Liver (tissue), 3 donors: Measurements from ENCODE around the gene MED12L.

Experiments used
- CTCF ChIP-seq: fragments of 150-350 bp; IDR thresholded peaks from 2 replicates; pipeline ENCODE4 v1.5.1; 2017; ENCODE audit warnings: improper control_type of control experiment, low read depth, low read length; ENCODE audit not compliant: missing input control
- EGR1 ChIP-seq, 2 donors: IDR thresholded peaks; 2 replicates each; pipeline ENCODE4 v1.6.1; 2016 to 2018; ENCODE audit warnings: antibody characterized with exemption in 2 of 2, low read depth in 2 of 2
- FOXA1 ChIP-seq: IDR thresholded peaks from 2 replicates; pipeline ENCODE4 v1.6.1; 2016; ENCODE audit warnings: antibody characterized with exemption
- GABPA ChIP-seq, 2 donors: IDR thresholded peaks in 1 of 2; conservative IDR thresholded peaks in 1 of 2; 2 replicates each; pipeline ENCODE4 v1.6.1; 2016; ENCODE audit warnings: antibody characterized with exemption in 2 of 2, mild to moderate bottlenecking in 1 of 2, moderate library complexity in 1 of 2
- HNF4A ChIP-seq, 2 donors: conservative IDR thresholded peaks; 2 replicates each; pipeline ENCODE4 v1.6.1; 2016; ENCODE audit warnings: antibody characterized with exemption in 2 of 2, mild to moderate bottlenecking in 2 of 2
- HNF4G ChIP-seq: IDR thresholded peaks from 2 replicates; pipeline ENCODE4 v1.6.1; 2016; ENCODE audit warnings: antibody characterized with exemption
- NR2F2 ChIP-seq: IDR thresholded peaks from 2 replicates; pipeline ENCODE4 v1.6.1; 2016; ENCODE audit warnings: antibody characterized with exemption
- RAD21 ChIP-seq, 2 donors: IDR thresholded peaks; 2 replicates each; pipeline ENCODE4 v1.6.1; 2016; ENCODE audit warnings: antibody characterized with exemption in 2 of 2, mild to moderate bottlenecking in 2 of 2
- REST ChIP-seq: IDR thresholded peaks from 2 replicates; pipeline ENCODE4 v1.6.1; 2016; ENCODE audit warnings: antibody characterized with exemption, mild to moderate bottlenecking
- RXRA ChIP-seq, 2 donors: IDR thresholded peaks; 2 replicates each; pipeline ENCODE4 v1.6.1; 2017 to 2018; ENCODE audit warnings: antibody characterized with exemption in 2 of 2, mild to moderate bottlenecking in 1 of 2
- SP1 ChIP-seq: IDR thresholded peaks from 2 replicates; pipeline ENCODE4 v1.6.1; 2018; ENCODE audit warnings: antibody characterized with exemption, mild to moderate bottlenecking
- TAF1 ChIP-seq: conservative IDR thresholded peaks from 2 replicates; pipeline ENCODE4 v1.6.1; 2016; ENCODE audit warnings: antibody characterized with exemption, mild to moderate bottlenecking
- YY1 ChIP-seq: IDR thresholded peaks from 2 replicates; pipeline ENCODE4 v1.6.1; 2016; ENCODE audit warnings: antibody characterized with exemption, mild to moderate bottlenecking
- TF ChIP-seq, protein P1 (sequence below): IDR thresholded peaks from 2 replicates; pipeline ENCODE4 v1.6.1; 2016; ENCODE audit warnings: antibody characterized with exemption
- donor health status: healthy.
- donor health status: healthy.

DNA sequence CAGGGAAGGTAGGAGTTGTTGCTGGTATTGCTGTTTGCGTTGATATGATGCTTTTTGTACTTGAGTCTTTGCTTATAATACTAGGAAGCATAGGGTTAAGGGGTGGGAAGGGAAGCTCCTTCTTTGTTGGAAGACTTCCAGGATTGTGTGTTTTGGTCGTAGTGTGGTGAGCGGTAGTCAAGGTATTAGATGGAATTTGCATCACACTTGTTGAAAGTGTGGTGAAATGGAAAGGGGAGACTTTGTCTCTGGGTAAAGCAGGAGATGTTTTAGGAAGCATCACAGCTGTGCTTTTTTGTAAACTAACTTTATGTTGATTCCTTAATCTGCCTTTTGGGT, 360.5 kb downstream of the MED12L start:
- TF ChIP-seq YY1 (no peak), CTCF (no peak), TAF1 (no peak), REST (no peak), RXRA (IDR thresholded peaks at IDR 0.05) (no peak), FOXA1 (no peak), SP1 (no peak), RAD21 (IDR thresholded peaks at IDR 0.05) (no peak), HNF4G (no peak), NR2F2 (no peak), EGR1 (IDR thresholded peaks at IDR 0.05; ENCODE audit: low read depth in 2 of 2) (no peak), HNF4A (conservative IDR thresholded peaks at IDR 0.05) (no peak), GABPA (IDR thresholded peaks at IDR 0.05 in 1 of 2, conservative IDR thresholded peaks at IDR 0.05 in 1 of 2) (no peak)
- TF ChIP-seq, protein P1, sequence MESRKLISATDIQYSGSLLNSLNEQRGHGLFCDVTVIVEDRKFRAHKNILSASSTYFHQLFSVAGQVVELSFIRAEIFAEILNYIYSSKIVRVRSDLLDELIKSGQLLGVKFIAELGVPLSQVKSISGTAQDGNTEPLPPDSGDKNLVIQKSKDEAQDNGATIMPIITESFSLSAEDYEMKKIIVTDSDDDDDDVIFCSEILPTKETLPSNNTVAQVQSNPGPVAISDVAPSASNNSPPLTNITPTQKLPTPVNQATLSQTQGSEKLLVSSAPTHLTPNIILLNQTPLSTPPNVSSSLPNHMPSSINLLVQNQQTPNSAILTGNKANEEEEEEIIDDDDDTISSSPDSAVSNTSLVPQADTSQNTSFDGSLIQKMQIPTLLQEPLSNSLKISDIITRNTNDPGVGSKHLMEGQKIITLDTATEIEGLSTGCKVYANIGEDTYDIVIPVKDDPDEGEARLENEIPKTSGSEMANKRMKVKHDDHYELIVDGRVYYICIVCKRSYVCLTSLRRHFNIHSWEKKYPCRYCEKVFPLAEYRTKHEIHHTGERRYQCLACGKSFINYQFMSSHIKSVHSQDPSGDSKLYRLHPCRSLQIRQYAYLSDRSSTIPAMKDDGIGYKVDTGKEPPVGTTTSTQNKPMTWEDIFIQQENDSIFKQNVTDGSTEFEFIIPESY, result no peak
